ENCODE measurements around the gene RNF220. TPM values are rescaled to one million over a fixed set of nuclear protein-coding genes. Genes with fewer than 3 reads are reported as not detected.

RNF220 gene
- total and polyA plus RNA-seq, 2 of the 13 experiments (the other 11 are each of a cell fraction or from before 2014, with no cell fraction given), result 48.2 to 72.1 TPM

- TF ChIP-seq FOXK2 (IDR thresholded peaks at IDR 0.05) (no peak), ZNF337 (CRISPR knock-in tag; IDR thresholded peaks at IDR 0.05; ENCODE audit: borderline replicate concordance, low read depth) (no peak), ZFP36L2 (CRISPR knock-in tag; IDR thresholded peaks at IDR 0.05) (no peak), ZNF598 (CRISPR knock-in tag; IDR thresholded peaks at IDR 0.05; ENCODE audit: borderline replicate concordance) (no peak), SMAD3 (CRISPR knock-in tag; IDR thresholded peaks at IDR 0.05) (no peak), ZIK1 (CRISPR knock-in tag; IDR thresholded peaks at IDR 0.05; ENCODE audit: borderline replicate concordance, low read depth) (no peak), MLX (CRISPR knock-in tag; IDR thresholded peaks at IDR 0.05) (peak; percentile 92; the same call in 1 of the 2 replicates), SNAI1 (CRISPR knock-in tag; IDR thresholded peaks at IDR 0.05; ENCODE audit: borderline replicate concordance) (no peak), ZHX1 (CRISPR knock-in tag; IDR thresholded peaks at IDR 0.05; ENCODE audit: low read depth) (no peak), ZSCAN30 (CRISPR knock-in tag; IDR thresholded peaks at IDR 0.05) (no peak), ZNF33A (CRISPR knock-in tag; IDR thresholded peaks at IDR 0.05; ENCODE audit: borderline replicate concordance) (no peak), IRF9 (CRISPR knock-in tag; IDR thresholded peaks at IDR 0.05; ENCODE audit: borderline replicate concordance) (peak; percentile 59; the same call in 1 of the 2 replicates), NFATC3 (CRISPR knock-in tag; IDR thresholded peaks at IDR 0.05) (no peak), NCOA5 (CRISPR knock-in tag; IDR thresholded peaks at IDR 0.05) (no peak), HOXA7 (CRISPR knock-in tag; IDR thresholded peaks at IDR 0.05) (no peak), HOXA3 (CRISPR knock-in tag; IDR thresholded peaks at IDR 0.05) (peak; percentile 87), POGZ (CRISPR knock-in tag; IDR thresholded peaks at IDR 0.05) (peak; percentile 65; the same call in 1 of the 2 replicates), PAXIP1 (CRISPR knock-in tag; conservative IDR thresholded peaks at IDR 0.05) (0 out of 2 replicates have a peak, but pooled peaks have one; percentile 20), RAD21 (CRISPR knock-in tag; IDR thresholded peaks at IDR 0.05) (peak; percentile 71), PAX8 (CRISPR knock-in tag; IDR thresholded peaks at IDR 0.05; ENCODE audit: borderline replicate concordance) (0 out of 2 replicates have a peak, but pooled peaks have one; percentile 52), ZNF331 (CRISPR knock-in tag; IDR thresholded peaks at IDR 0.05) (peak; percentile 39; the same call in 1 of the 2 replicates)
These were observed 226.8 kb downstream of the RNF220 start (continued) for GRCh38 chr1:44631647-44632539.
